ENCODE data around the gene JPH2. TPM values are rescaled to one million over a fixed set of nuclear protein-coding genes. Genes with fewer than 3 reads are reported as not detected.

The JPH2 gene
- total and polyA plus RNA-seq, 2 experiments from 2014 or later = 0.16 to 1.1 TPM

- 0 out of 2 replicates have a peak overlapping the region, but pooled peaks have one; percentile 11 for H3K27ac ChIP-seq (ENCODE audit: low read depth)
- H2AFZ ChIP-seq = no peak overlapping the region
- peaks cover 49% of the 10 kb centered on the region for H3K36me3 Mint-ChIP-seq (ENCODE audit: low read depth)
- H3K9me3 Mint-ChIP-seq = no peaks in the 10 kb centered on the region
- no peaks in the 10 kb centered on the region for H3K27me3 ChIP-seq (ENCODE audit: insufficient read depth)
- DNase-seq (ENCODE audit: low spot score) = no peak
- H3K4me2 ChIP-seq = no peak overlapping the region
- peaks cover 81% of the 10 kb centered on the region for H3K79me2 ChIP-seq (replicated peaks; ENCODE audit: insufficient read depth)
- TF ChIP-seq REST (IDR thresholded peaks at IDR 0.05; ENCODE audit: unreplicated experiment) (no peak), ZNF114 (CRISPR knock-in tag; IDR thresholded peaks at IDR 0.05) (no peak), POLR2AphosphoS5 (IDR thresholded peaks at IDR 0.05; ENCODE audit: low read depth) (no peak), EZH2phosphoT487 (IDR thresholded peaks at IDR 0.05; ENCODE audit: unreplicated experiment) (no peak), EZH2 (IDR thresholded peaks at IDR 0.05; ENCODE audit: low read depth, unreplicated experiment) (no peak), ETS1 (IDR thresholded peaks at IDR 0.05) (no peak), ZNF331 (CRISPR knock-in tag; IDR thresholded peaks at IDR 0.05; ENCODE audit: low read depth) (no peak), CREB1 (CRISPR knock-in tag; IDR thresholded peaks at IDR 0.05; ENCODE audit: low read depth) (no peak), CTCF (conservative IDR thresholded peaks at IDR 0.05; ENCODE audit: low read depth in 2 of 2) (no peak), ZNF462 (CRISPR knock-in tag; IDR thresholded peaks at IDR 0.05) (no peak), NANOG (IDR thresholded peaks at IDR 0.05; ENCODE audit: borderline replicate concordance) (no peak), JUNB (IDR thresholded peaks at IDR 0.05; ENCODE audit: unreplicated experiment) (no peak)
- H3K4me3 ChIP-seq = no peak overlapping the region
- H3K27me3 Mint-ChIP-seq (ENCODE audit: insufficient read depth, low read depth, poor library complexity) = no peaks in the 10 kb centered on the region
- no peaks in the 10 kb centered on the region for H3F3A ChIP-seq (replicated peaks; ENCODE audit: low read depth)
- no peaks in the 10 kb centered on the region for H3K9me2 ChIP-seq (ENCODE audit: insufficient read depth)
- H4K20me1 ChIP-seq (replicated peaks; ENCODE audit: insufficient read depth) = peaks cover 31% of the 10 kb centered on the region
- H3K36me3 ChIP-seq (ENCODE audit: insufficient read depth) = peaks cover 33% of the 10 kb centered on the region
- peaks cover 10% of the 10 kb centered on the region for H3K4me1 ChIP-seq (ENCODE audit: insufficient read depth)
- ATAC-seq = no peak
- H3K4me1 Mint-ChIP-seq = peaks cover 16% of the 10 kb centered on the region; the same call in 2 of the 3 replicates
- no peak overlapping the region for H3K4me3 Mint-ChIP-seq
- peak overlapping the region; percentile 71 for H3K27ac Mint-ChIP-seq
These were observed 17.3 kb upstream of the JPH2 start for GRCh38 chr20:44204156-44204831.

Data from GM23338 (cell line).